Thymus (tissue), 11 donors: ENCODE data around the gene CCDC50. TPM values are rescaled to one million over a fixed set of nuclear protein-coding genes. Genes with fewer than 3 reads are reported as not detected.

ENCODE experiments used
- DNase-seq, 9 donors: peaks; one replicate each; pipeline ENCODE4 v3.0.0-alpha.2; 2013; ENCODE audit warnings: low spot score in 9 of 9, low read depth in 6 of 9, missing footprints in 1 of 9
- H3K27ac ChIP-seq, 2 donors: one replicate each; pipeline ENCODE4 v1.5.1; 2013; ENCODE audit warnings: control low read depth in 1 of 2, low read depth in 1 of 2, low read length in 1 of 2, mild to moderate bottlenecking in 1 of 2, moderate library complexity in 1 of 2
- H3K27me3 ChIP-seq, 2 donors: one replicate each; pipeline ENCODE4 v1.5.1; 2013; ENCODE audit warnings: low read length in 1 of 2; ENCODE audit not compliant: control insufficient read depth in 2 of 2, insufficient read depth in 1 of 2
- H3K36me3 ChIP-seq, 2 donors: one replicate each; pipeline ENCODE4 v1.5.1; 2013; ENCODE audit warnings: low read length in 1 of 2, mild to moderate bottlenecking in 1 of 2, moderate library complexity in 1 of 2; ENCODE audit not compliant: control insufficient read depth in 2 of 2, insufficient read depth in 2 of 2
- H3K4me1 ChIP-seq, 2 donors: one replicate each; pipeline ENCODE4 v1.5.1; 2013; ENCODE audit warnings: low read length in 2 of 2; ENCODE audit not compliant: control insufficient read depth in 2 of 2, insufficient read depth in 2 of 2
- H3K4me3 ChIP-seq, 2 donors: one replicate each; pipeline ENCODE4 v1.5.1; 2013; ENCODE audit warnings: low read length in 2 of 2, control low read depth in 1 of 2, mild to moderate bottlenecking in 1 of 2
- H3K9me3 ChIP-seq, 2 donors: one replicate each; pipeline ENCODE4 v1.5.1; 2013; ENCODE audit warnings: low read length in 1 of 2, mild to moderate bottlenecking in 1 of 2; ENCODE audit not compliant: control insufficient read depth in 2 of 2, insufficient read depth in 1 of 2
- WGBS: extraction: QIAGEN DNeasy Blood & Tissue Kit; methylation state at CpG from one replicate; pipeline ENCODE4 v1.1.7; 2013; 5-methylcytosine and 5-hydroxymethylcytosine counted together
- polyA plus RNA-seq: library from polyadenylated mRNA; stranded (reverse); fragments of 200-250 nt; gene quantifications from one replicate; pipeline ENCODE4 v1.2.3, GENCODE V29; 2013
- total RNA-seq: library from RNA; stranded (reverse); fragments of 120-200 nt; gene quantifications from one replicate; pipeline ENCODE4 v1.2.4, GENCODE V29; 2013
- donor health status: healthy.

The CCDC50 gene
- total and polyA plus RNA-seq, 2 donors, result 22.0 to 30.9 TPM

GRCh38 chr3:191339316-191339917, 10.2 kb downstream of the CCDC50 start:
- Histone ChIP-seq H3K4me1 (no peaks in the 10 kb centered on the region), H3K36me3 (no peaks in the 10 kb centered on the region), H3K27me3 (no peaks in the 10 kb centered on the region), H3K27ac (no peak overlapping the region), H3K4me3 (no peak overlapping the region), H3K9me3 (no peaks in the 10 kb centered on the region)
- WGBS, result 87% methylated on average over 3 of the region's 3 CpGs
- no peak for DNase-seq

GRCh38 chr3:191340351-191340750, 11.2 kb downstream of the CCDC50 start:
- WGBS, result 99% methylated on average over 2 of the region's 2 CpGs
- Histone ChIP-seq H3K4me1 (no peaks in the 10 kb centered on the region), H3K4me3 (no peak overlapping the region), H3K36me3 (no peaks in the 10 kb centered on the region), H3K27me3 (no peaks in the 10 kb centered on the region), H3K9me3 (no peaks in the 10 kb centered on the region), H3K27ac (no peak overlapping the region)
- DNase-seq, result no peak

DNA sequence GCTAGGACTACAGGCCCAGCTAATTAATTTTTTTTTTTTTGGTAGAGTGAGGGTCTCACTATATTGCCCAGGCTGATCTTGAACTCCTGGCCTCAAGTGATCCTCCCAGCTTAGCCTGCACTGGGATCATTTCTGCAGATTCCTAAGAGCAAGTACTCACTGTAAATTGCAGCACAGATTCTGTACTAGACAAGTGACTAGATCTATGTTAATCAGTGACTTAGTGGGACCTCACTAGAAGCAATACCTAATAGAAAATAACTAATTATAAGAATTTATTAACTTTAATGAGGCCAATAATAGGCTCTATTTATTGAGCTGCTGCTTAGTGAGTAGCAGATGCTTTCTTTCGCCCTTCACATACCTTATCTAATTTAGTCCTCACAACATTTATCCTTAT, 11.8 kb downstream of the CCDC50 start:
- H3K4me1 ChIP-seq, result no peaks in the 10 kb centered on the region
- 96% methylated on average over 1 of the region's 1 CpG for WGBS

GRCh38 chr3:191342006-191342405, 12.8 kb downstream of the CCDC50 start:
- Histone ChIP-seq H3K27me3 (no peaks in the 10 kb centered on the region), H3K4me1 (no peaks in the 10 kb centered on the region), H3K4me3 (no peak overlapping the region), H3K36me3 (no peaks in the 10 kb centered on the region), H3K9me3 (no peaks in the 10 kb centered on the region), H3K27ac (no peak overlapping the region)
- 96% methylated on average over 2 of the region's 2 CpGs for WGBS
- no peak for DNase-seq

More for the DNA sequence above, 11.8 kb downstream of the CCDC50 start:
- DNase-seq, result no peak
- Histone ChIP-seq H3K36me3 (no peaks in the 10 kb centered on the region), H3K9me3 (no peaks in the 10 kb centered on the region), H3K27ac (no peak overlapping the region), H3K27me3 (no peaks in the 10 kb centered on the region), H3K4me3 (no peak overlapping the region)

DNA sequence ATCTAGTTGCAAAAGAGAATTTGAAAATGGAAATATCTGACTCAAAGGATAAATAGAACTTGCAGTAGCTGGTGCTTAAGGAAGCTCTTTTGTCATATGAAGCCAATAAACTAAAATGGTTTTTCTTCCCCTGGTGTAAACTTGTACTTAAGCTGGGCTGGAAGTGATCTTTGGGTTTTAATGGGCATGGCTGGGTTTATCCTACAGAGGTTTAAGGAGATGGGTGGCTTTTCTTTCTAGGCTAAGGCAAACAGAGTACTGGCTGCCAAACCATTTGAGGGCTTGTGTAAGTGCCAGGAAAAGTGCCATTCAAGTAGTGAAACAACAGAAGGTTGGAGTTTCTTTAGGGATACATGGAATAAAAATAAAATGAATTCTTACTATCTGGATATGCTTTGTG, 13.2 kb downstream of the CCDC50 start:
- Histone ChIP-seq H3K4me1 (no peaks in the 10 kb centered on the region), H3K27me3 (no peaks in the 10 kb centered on the region)

GRCh38 chr3:191343115-191343514, 13.9 kb downstream of the CCDC50 start:
- no peaks in the 10 kb centered on the region for H3K36me3 ChIP-seq
- no peaks in the 10 kb centered on the region for H3K4me1 ChIP-seq
- no peak overlapping the region for H3K27ac ChIP-seq
- no peak for DNase-seq
- 96% methylated on average over 4 of the region's 4 CpGs for WGBS
- no peaks in the 10 kb centered on the region for H3K9me3 ChIP-seq
- no peaks in the 10 kb centered on the region for H3K27me3 ChIP-seq
- no peak overlapping the region for H3K4me3 ChIP-seq

More for the DNA sequence above, 13.2 kb downstream of the CCDC50 start:
- Histone ChIP-seq H3K9me3 (no peaks in the 10 kb centered on the region), H3K27ac (no peak overlapping the region), H3K36me3 (no peaks in the 10 kb centered on the region), H3K4me3 (no peak overlapping the region)
- no peak for DNase-seq

GRCh38 chr3:191343913-191344312, 14.7 kb downstream of the CCDC50 start:
- H3K9me3 ChIP-seq, result no peaks in the 10 kb centered on the region
- WGBS, result 97% methylated on average over 5 of the region's 5 CpGs
- H3K4me3 ChIP-seq, result no peak overlapping the region
- H3K36me3 ChIP-seq, result no peaks in the 10 kb centered on the region
- H3K27me3 ChIP-seq, result no peaks in the 10 kb centered on the region
- no peak for DNase-seq
- H3K27ac ChIP-seq, result no peak overlapping the region
- H3K4me1 ChIP-seq, result no peaks in the 10 kb centered on the region

DNA sequence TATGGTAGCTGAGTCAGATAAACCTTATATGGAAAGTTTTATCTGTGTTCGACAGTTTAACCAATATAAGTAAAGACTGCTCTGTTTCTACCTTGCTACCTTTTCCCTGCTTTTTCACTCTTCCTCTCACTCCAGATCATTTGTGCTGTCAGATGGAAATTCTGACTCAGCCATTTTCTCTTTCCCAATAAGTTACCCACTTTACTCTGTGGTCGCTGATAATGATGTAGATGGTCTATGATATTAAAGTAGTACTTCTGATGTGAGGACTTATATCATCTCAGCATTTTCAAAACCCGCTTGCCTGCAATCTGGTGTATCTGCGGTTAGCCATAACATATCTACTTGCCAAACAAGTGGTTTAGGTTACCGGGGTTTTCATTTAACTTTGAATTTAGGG, 16.1 kb downstream of the CCDC50 start:
- Histone ChIP-seq H3K4me3 (no peak overlapping the region), H3K36me3 (no peaks in the 10 kb centered on the region), H3K27ac (no peak overlapping the region), H3K4me1 (no peaks in the 10 kb centered on the region), H3K9me3 (no peaks in the 10 kb centered on the region), H3K27me3 (no peaks in the 10 kb centered on the region)
- DNase-seq, result no peak
- WGBS, result 97% methylated on average over 5 of the region's 5 CpGs

- no peaks in the 10 kb centered on the region for H3K4me1 ChIP-seq
- no peak overlapping the region for H3K4me3 ChIP-seq
- H3K9me3 ChIP-seq, result no peaks in the 10 kb centered on the region
- 95% methylated on average over 3 of the region's 3 CpGs for WGBS
- no peak overlapping the region for H3K27ac ChIP-seq
- H3K27me3 ChIP-seq, result no peaks in the 10 kb centered on the region
- no peaks in the 10 kb centered on the region for H3K36me3 ChIP-seq
- no peak for DNase-seq
Observed at GRCh38 chr3:191347228-191347627, 18.0 kb downstream of the CCDC50 start.

- H3K4me1 ChIP-seq, result no peaks in the 10 kb centered on the region
Observed at GRCh38 chr3:191348098-191348497, 18.9 kb downstream of the CCDC50 start.

More at GRCh38 chr3:191348098-191348497, 18.9 kb downstream of the CCDC50 start:
- Histone ChIP-seq H3K27ac (no peak overlapping the region), H3K9me3 (no peaks in the 10 kb centered on the region), H3K27me3 (no peaks in the 10 kb centered on the region), H3K4me3 (no peak overlapping the region), H3K36me3 (no peaks in the 10 kb centered on the region)
- DNase-seq, result no peak
- 99% methylated on average over 1 of the region's 1 CpG for WGBS
